GM21367 (cell line): ENCODE measurements around the gene PREB.

Experiments used
- ATAC-seq: cut with Tn5 transposase; IDR thresholded peaks from one replicate; pipeline ENCODE4 v1.9.1; 2021; ENCODE audit not compliant: unreplicated experiment

Gene PREB

GRCh38 chr2:27096748-27097297 is 37.6 kb downstream of the PREB start:
- ATAC-seq = no peak

DNA sequence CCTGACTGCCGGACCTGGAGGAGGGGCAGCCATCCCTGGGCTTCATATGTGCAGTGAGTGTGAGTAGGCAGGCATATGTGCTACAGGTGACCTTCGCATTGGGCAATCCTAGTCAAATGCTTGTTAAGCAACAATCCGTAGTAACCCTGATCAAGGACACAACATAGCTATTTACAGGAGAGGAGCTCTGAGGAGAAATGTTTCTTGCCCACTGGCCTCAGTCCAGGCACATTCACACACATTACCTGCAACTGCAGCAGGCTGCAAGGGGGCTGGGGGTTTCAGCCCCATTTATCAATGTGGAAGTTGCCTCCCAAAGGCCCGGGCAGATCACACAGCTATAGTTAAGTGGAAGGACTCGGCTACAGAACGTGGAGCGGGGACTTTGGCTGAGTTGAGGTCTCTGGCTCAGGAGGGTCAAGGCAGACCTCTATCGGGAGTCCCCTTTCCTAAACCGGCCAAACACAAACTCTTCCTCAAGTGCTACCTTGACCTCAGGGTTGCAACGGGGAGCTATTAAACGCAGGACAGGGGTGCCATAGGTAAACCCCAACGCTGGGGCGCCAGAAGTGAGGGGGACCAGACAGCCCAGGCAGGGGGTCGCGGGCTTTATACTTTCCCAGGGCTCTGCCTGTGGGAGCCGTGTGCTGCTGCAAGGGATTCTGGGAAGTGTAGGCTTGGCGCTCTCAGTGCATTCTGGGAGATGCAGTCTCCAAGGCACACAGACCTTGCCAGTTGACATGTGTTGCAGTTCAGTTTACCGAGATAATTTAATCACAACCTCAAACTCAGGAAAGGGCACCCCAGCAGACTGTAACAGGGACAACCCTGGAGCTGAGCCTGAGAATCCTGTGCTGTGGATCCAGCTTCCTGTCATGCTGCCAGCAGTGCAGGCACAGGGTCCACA is 38.4 kb downstream of the PREB start:
- no peak for ATAC-seq

DNA sequence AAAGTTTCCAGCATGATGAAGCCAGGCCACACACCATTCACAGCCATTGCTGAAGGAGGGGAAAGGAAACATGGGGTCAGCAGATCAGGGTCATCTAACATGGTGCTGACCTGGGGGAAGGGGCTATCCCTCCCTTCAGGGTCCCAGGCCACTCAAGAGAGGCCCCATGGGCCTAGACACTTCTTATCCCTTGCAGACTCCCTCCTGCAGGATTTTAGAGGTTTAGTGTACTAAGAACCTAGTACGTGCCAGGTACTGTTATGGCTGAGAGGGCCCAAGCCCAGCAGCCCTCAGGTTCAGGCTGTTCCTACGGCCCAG is 39.0 kb downstream of the PREB start:
- no peak for ATAC-seq

DNA sequence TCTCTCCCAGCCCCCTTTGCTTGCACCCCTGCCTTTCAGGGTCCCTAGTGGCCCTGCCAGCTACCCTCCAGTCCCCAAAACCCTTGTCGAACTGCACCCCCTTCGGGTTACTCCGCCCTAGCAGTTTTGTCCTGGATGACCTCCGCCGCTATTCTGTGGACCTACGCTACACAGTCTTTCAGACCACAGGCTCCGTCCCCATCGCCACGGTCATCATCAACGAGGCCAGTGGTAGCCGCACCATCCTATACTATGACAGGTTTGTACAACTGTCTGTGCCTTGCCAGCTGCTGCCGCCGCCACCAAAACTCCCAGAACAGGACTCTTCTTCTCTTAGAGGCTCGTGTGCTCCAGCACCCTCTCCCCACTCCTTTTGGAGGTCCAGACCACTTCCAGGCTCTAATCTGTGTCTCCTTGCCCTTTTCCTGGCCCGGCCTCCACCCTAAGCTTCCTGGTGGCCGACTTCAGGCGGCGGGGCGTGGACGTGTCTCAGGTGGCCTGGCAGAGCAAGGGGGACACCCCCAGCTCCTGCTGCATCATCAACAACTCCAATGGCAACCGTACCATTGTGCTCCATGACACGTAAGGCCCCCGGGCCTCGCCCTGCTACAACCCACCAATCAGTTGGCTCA is 40.0 kb downstream of the PREB start:
- no peak for ATAC-seq

DNA sequence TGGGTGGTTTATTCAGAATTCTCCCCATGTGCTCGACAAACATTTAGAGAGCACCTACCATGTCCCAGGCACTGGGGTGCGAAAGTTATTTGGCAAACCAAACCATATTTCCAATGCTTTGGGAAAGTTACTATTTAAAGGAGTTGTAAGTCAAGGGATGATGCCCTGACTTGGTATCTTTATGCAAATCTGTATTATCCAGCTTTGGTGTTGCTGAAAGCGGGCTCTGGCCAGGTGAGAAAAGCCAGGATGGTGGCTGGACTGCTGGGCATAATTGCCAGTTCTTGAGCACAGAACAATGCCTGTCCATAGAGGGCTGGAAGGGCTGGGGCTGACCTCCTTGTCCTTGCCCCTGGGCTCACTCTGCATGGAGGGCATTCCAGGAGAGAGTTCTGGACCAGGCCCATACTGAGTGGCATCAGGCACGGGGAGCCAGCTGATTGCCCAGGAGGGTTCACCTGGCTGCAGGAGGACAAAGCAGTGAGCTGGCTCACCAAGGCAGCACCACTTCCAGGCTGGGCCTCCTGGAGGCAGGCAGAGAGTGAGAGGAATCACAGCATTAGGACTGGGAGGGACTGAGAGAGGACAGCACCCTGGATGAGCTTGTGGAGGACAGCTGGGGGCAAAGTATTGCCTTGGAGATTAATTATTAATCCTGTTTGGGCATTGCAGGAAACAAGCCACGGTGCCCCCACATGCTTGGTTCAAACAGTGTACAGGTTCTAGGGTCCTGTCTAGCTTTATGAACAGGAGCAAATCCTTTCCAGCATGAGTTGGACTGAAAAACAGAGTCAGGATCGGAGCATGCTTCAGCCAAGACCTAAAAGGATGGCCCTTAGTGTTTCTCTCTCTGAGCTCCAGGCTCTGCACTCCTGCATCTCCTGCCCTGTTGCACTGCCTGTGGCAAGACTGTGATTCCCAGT is 40.7 kb downstream of the PREB start:
- no peak for ATAC-seq

- no peak for ATAC-seq
These were observed 41.6 kb downstream of the PREB start for GRCh38 chr2:27092696-27093429.

DNA sequence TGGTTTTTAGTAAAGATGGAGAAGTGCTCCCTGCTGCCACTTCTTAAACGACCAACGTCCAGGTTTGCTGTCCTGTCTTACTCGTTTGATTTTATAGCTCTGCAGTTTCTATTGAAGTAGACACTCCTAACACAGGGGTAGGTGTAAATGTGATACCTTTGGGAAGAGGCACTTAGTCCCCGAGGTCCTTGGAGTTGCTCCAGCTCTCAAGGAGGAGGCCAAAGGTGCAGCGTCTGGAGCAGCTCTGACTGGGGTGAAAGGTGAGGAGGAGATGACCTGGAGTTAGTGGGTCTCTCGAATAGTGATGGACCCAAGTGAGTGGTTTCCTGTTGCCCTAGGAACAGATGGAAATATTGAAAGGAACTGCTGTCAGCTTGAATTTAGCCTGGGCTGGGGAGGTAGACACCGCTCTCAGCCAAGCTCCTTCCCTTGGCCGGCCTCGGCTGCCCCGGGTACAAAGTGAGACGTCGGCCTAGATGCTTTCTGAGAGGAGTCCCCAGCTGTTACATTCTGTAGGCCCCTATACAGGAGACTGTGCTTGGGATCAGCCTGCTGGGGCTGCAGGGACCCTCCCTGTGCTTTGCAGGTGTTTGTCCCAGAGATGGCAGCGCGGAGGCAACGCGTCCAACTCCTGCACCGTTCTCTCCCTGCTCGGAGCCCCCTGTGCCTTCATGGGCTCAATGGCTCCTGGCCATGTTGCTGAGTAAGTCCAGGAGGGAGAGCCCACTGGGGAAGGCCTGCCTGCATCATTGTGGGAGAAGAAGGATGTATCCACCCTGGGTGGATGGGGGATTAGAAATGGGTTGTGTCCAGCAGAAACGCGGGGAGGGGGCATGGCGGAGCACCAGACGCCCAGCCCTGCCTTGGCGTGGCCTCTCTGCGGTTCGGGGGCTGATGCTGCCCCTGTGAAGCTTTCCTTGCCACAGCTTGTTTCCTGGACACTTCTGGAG is 42.4 kb downstream of the PREB start:
- ATAC-seq = no peak

GRCh38 chr2:27089111-27089954 is 45.1 kb downstream of the PREB start:
- no peak for ATAC-seq

GRCh38 chr2:27088634-27089033 is 45.8 kb downstream of the PREB start:
- no peak for ATAC-seq

DNA sequence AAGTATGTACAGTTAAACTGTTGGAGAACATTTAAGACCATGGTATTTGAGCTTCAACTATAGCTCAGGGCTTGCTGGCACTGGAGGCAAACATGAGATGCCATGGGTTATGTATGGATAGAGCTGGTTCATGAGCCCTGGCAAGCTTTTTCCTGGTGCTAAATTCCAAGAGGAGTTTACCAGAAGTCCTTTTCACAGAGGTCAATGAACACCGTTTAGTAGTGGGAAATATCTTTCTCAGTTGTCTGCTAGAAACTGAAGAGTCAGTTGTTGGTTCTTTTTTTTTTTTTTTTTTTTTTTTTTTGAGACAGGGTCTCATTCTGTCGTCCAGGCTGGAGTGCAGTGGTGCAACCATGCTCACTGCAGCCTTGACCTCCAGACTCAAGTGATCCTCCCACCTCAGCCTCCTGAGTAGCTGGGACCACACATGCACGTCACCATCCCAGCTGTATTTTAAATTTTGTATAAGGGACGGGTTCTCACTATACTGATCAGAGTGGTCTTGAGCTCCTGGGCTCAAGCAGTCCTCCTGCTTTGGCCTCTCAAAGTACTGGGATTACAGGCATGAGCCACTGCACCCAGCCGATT is 46.5 kb downstream of the PREB start:
- ATAC-seq = no peak

DNA sequence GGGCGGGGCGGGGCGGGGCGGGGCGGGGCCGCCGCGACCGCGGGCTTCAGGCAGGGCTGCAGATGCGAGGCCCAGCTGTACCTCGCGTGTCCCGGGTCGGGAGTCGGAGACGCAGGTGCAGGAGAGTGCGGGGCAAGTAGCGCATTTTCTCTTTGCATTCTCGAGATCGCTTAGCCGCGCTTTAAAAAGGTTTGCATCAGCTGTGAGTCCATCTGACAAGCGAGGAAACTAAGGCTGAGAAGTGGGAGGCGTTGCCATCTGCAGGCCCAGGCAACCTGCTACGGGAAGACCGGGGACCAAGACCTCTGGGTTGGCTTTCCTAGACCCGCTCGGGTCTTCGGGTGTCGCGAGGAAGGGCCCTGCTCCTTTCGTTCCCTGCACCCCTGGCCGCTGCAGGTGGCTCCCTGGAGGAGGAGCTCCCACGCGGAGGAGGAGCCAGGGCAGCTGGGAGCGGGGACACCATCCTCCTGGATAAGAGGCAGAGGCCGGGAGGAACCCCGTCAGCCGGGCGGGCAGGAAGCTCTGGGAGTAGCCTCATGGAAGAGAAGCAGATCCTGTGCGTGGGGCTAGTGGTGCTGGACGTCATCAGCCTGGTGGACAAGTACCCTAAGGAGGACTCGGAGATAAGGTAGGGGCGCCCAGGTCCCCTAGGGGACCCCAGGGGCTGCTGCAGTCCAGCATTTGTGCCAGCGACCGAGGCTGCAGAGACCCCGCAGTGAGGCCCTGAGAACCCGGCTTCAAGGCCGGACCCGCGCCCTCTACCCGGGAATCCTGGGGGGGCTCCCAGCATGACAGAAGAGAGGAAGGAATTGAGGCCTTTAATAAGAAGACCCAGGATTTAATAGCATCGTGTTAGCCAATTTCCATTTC is 47.5 kb downstream of the PREB start, which contains the start of gene KHK:
KHK (plus strand) TSS at position 49 of the 870 bp plus-strand sequence; CDS start at position 537, 488 bp downstream.
- no peak for ATAC-seq

DNA sequence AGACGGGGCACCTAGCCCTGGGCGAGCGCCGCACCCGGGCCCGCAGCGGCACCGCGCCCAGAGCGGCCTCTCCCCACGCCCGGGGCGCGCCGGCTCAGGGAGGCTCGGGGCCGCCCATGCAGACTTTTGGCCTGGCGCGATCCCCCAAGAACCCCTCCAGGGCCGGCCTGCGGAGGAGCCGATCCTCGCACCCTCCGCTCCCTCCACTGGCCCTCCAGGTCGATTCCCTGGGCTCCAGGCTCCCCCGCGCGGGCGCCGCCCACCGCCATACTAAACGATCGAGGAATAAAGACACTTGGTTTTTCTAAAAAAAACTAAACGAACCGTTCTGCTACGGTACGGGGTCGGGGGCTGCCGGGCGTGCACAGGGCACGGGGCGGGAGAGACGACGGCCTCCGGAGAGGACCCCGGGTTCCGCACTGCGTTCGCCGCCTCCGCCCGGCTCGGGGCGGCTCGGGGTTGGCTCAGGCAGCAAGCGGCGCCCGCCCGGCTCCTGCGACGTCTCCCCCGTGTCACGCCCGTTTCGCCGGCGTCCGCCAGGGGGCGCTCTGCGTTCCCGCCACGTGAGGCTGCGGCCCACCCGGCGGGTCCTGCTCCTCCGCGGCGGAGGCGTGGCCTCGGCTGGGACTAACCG is 48.2 kb downstream of the PREB start:
- peak; percentile 59 for ATAC-seq

GRCh38 chr2:27085673-27086089 is 48.8 kb downstream of the PREB start:
- ATAC-seq = peak; percentile 6

GRCh38 chr2:27085062-27085672 is 49.3 kb downstream of the PREB start:
- no peak for ATAC-seq

GRCh38 chr2:27084297-27085061 is 50.0 kb downstream of the PREB start:
- no peak for ATAC-seq
